Liver (tissue), 9 donors: Measurements from ENCODE around the gene TMPRSS6. TPM values are rescaled to one million over a fixed set of nuclear protein-coding genes. Genes with fewer than 3 reads are reported as not detected.

ENCODE experiments used
- DNase-seq: peaks from one replicate; pipeline ENCODE4 v3.0.0-alpha.2; 2017; ENCODE audit warnings: low spot score
- H3K27ac ChIP-seq, 2 donors: one replicate each; pipeline ENCODE4 v1.7.0; 2013; ENCODE audit warnings: inconsistent platforms in 2 of 2, low read length in 2 of 2, control low read depth in 1 of 2, low read depth in 1 of 2, mild to moderate bottlenecking in 1 of 2
- H3K27me3 ChIP-seq, 4 donors: one replicate each; pipeline versions ENCODE4 v1.6.1 to v1.7.0; 2013; ENCODE audit warnings: low read length in 3 of 4, inconsistent platforms in 1 of 4, mild to moderate bottlenecking in 1 of 4, moderate library complexity in 1 of 4; ENCODE audit not compliant: control insufficient read depth in 4 of 4, insufficient read depth in 4 of 4
- H3K36me3 ChIP-seq, 4 donors: one replicate each; pipeline versions ENCODE4 v1.6.1 to v1.7.0; 2013; ENCODE audit warnings: low read length in 3 of 4, mild to moderate bottlenecking in 3 of 4, low read depth in 1 of 4, moderate library complexity in 1 of 4; ENCODE audit not compliant: control insufficient read depth in 4 of 4, insufficient read depth in 3 of 4
- H3K4me1 ChIP-seq, 4 donors: one replicate each; pipeline versions ENCODE4 v1.6.1 to v1.7.0; 2013; ENCODE audit warnings: low read length in 3 of 4, mild to moderate bottlenecking in 3 of 4, moderate library complexity in 1 of 4; ENCODE audit not compliant: control insufficient read depth in 4 of 4, insufficient read depth in 4 of 4
- H3K4me3 ChIP-seq, 3 donors: one replicate each; pipeline versions ENCODE4 v1.6.1 to v1.7.0; 2013; ENCODE audit warnings: low read length in 3 of 3, control low read depth in 1 of 3, low read depth in 1 of 3, mild to moderate bottlenecking in 1 of 3
- H3K9ac ChIP-seq, 2 donors: one replicate each; pipeline ENCODE4 v1.7.0; 2013; ENCODE audit warnings: low read length in 2 of 2, mild to moderate bottlenecking in 2 of 2, moderate library complexity in 2 of 2, control low read depth in 1 of 2, low read depth in 1 of 2
- H3K9me3 ChIP-seq, 4 donors: one replicate each; pipeline versions ENCODE4 v1.6.1 to v1.7.0; 2013; ENCODE audit warnings: low read length in 3 of 4; ENCODE audit not compliant: control insufficient read depth in 4 of 4
- ATF3 ChIP-seq: IDR thresholded peaks from 2 replicates; pipeline ENCODE4 v1.6.1; 2016; ENCODE audit warnings: antibody characterized with exemption
- CTCF ChIP-seq: fragments of 150-350 bp; IDR thresholded peaks from 2 replicates; pipeline ENCODE4 v1.5.1; 2017; ENCODE audit warnings: improper control_type of control experiment, low read depth, low read length; ENCODE audit not compliant: missing input control
- EGR1 ChIP-seq, 2 donors: IDR thresholded peaks; 2 replicates each; pipeline ENCODE4 v1.6.1; 2016 to 2018; ENCODE audit warnings: antibody characterized with exemption in 2 of 2, low read depth in 2 of 2
- FOXA1 ChIP-seq: IDR thresholded peaks from 2 replicates; pipeline ENCODE4 v1.6.1; 2016; ENCODE audit warnings: antibody characterized with exemption
- FOXA2 ChIP-seq: IDR thresholded peaks from 2 replicates; pipeline ENCODE4 v1.6.1; 2016; ENCODE audit warnings: antibody characterized with exemption
- GABPA ChIP-seq, 2 donors: IDR thresholded peaks in 1 of 2; conservative IDR thresholded peaks in 1 of 2; 2 replicates each; pipeline ENCODE4 v1.6.1; 2016; ENCODE audit warnings: antibody characterized with exemption in 2 of 2, mild to moderate bottlenecking in 1 of 2, moderate library complexity in 1 of 2
- HNF4A ChIP-seq, 2 donors: conservative IDR thresholded peaks; 2 replicates each; pipeline ENCODE4 v1.6.1; 2016; ENCODE audit warnings: antibody characterized with exemption in 2 of 2, mild to moderate bottlenecking in 2 of 2
- HNF4G ChIP-seq: IDR thresholded peaks from 2 replicates; pipeline ENCODE4 v1.6.1; 2016; ENCODE audit warnings: antibody characterized with exemption
- JUND ChIP-seq, 2 donors: IDR thresholded peaks; 2 replicates each; pipeline ENCODE4 v1.6.1; 2016; ENCODE audit warnings: antibody characterized with exemption in 2 of 2
- MAX ChIP-seq: IDR thresholded peaks from 2 replicates; pipeline ENCODE4 v1.6.1; 2016; ENCODE audit warnings: antibody characterized with exemption
- NR2F2 ChIP-seq: IDR thresholded peaks from 2 replicates; pipeline ENCODE4 v1.6.1; 2016; ENCODE audit warnings: antibody characterized with exemption
- RAD21 ChIP-seq, 2 donors: IDR thresholded peaks; 2 replicates each; pipeline ENCODE4 v1.6.1; 2016; ENCODE audit warnings: antibody characterized with exemption in 2 of 2, mild to moderate bottlenecking in 2 of 2
- REST ChIP-seq: IDR thresholded peaks from 2 replicates; pipeline ENCODE4 v1.6.1; 2016; ENCODE audit warnings: antibody characterized with exemption, mild to moderate bottlenecking
- RXRA ChIP-seq, 2 donors: IDR thresholded peaks; 2 replicates each; pipeline ENCODE4 v1.6.1; 2017 to 2018; ENCODE audit warnings: antibody characterized with exemption in 2 of 2, mild to moderate bottlenecking in 1 of 2
- SP1 ChIP-seq: IDR thresholded peaks from 2 replicates; pipeline ENCODE4 v1.6.1; 2018; ENCODE audit warnings: antibody characterized with exemption, mild to moderate bottlenecking
- TAF1 ChIP-seq: conservative IDR thresholded peaks from 2 replicates; pipeline ENCODE4 v1.6.1; 2016; ENCODE audit warnings: antibody characterized with exemption, mild to moderate bottlenecking
- YY1 ChIP-seq: IDR thresholded peaks from 2 replicates; pipeline ENCODE4 v1.6.1; 2016; ENCODE audit warnings: antibody characterized with exemption, mild to moderate bottlenecking
- WGBS: extraction: QIAGEN DNeasy Blood & Tissue Kit; methylation state at CpG from one replicate; pipeline ENCODE4 v1.1.7; 2013; 5-methylcytosine and 5-hydroxymethylcytosine counted together
- polyA plus RNA-seq, 2 donors: library from polyadenylated mRNA; stranded (reverse) in 1 of 2; unstranded in 1 of 2; fragments of 200-250 nt in 1 of 2; fragments of >200 nt in 1 of 2; fragmentation: Nextera tagmentation in 1 of 2; extraction: Ambion mirVana in 1 of 2; gene quantifications; one replicate each; pipeline versions ENCODE4 v1.2.1 to v1.2.3, GENCODE V29; 2013 to 2015
- total RNA-seq, 2 donors: library from RNA; depleted of rRNA; stranded (reverse); fragments of >200 nt; gene quantifications; one replicate each; pipeline ENCODE4 v1.2.3, GENCODE V29; 2014
- TF ChIP-seq, protein P1 (sequence below): IDR thresholded peaks from 2 replicates; pipeline ENCODE4 v1.6.1; 2016; ENCODE audit warnings: antibody characterized with exemption
- donor health status: healthy.
- donor health status: healthy.
- donor health status: healthy.
- donor health status: healthy.
- donor health status: healthy.

Gene TMPRSS6
- total and polyA plus RNA-seq, 4 donors = 12.6 to 47.1 (median 39.9) TPM

DNA sequence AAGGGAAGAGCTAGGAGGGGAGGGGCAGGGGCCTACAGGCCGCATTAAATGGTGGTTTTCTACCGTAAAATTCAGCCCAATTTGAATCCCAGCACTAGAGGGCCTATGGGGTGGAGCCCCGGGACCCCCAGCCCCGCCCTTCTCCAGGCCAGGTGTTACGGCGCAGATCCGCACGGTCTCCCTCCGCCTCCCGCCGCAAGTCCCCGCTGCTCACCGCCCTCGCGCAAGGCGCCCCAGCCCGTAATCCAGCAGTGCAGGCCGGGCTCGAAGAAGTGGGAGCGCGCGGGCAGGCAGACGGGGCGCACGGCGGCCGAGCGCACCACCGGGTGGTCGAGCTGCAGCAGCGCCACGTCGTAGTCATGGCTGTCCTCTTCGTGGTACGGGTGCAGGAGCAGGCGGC is 40.7 kb downstream of the TMPRSS6 start:
- DNase-seq = no peak
- Histone ChIP-seq H3K27me3 (no peaks in the 10 kb centered on the region), H3K4me3 (no peak overlapping the region), H3K9ac (no peak overlapping the region), H3K4me1 (no peaks in the 10 kb centered on the region), H3K27ac (no peak overlapping the region), H3K36me3 (peaks cover 3 to 62% (median 26%) of the 10 kb centered on the region in 4 donors), H3K9me3 (no peaks in the 10 kb centered on the region)
- TF ChIP-seq, protein P1, sequence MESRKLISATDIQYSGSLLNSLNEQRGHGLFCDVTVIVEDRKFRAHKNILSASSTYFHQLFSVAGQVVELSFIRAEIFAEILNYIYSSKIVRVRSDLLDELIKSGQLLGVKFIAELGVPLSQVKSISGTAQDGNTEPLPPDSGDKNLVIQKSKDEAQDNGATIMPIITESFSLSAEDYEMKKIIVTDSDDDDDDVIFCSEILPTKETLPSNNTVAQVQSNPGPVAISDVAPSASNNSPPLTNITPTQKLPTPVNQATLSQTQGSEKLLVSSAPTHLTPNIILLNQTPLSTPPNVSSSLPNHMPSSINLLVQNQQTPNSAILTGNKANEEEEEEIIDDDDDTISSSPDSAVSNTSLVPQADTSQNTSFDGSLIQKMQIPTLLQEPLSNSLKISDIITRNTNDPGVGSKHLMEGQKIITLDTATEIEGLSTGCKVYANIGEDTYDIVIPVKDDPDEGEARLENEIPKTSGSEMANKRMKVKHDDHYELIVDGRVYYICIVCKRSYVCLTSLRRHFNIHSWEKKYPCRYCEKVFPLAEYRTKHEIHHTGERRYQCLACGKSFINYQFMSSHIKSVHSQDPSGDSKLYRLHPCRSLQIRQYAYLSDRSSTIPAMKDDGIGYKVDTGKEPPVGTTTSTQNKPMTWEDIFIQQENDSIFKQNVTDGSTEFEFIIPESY = no peak
- TF ChIP-seq CTCF (no peak), NR2F2 (no peak), YY1 (no peak), JUND (IDR thresholded peaks at IDR 0.05) (no peak), EGR1 (IDR thresholded peaks at IDR 0.05; ENCODE audit: low read depth in 2 of 2) (no peak), REST (no peak), SP1 (no peak), FOXA2 (no peak), FOXA1 (no peak), ATF3 (no peak), MAX (no peak), TAF1 (no peak), HNF4G (no peak), RAD21 (IDR thresholded peaks at IDR 0.05) (no peak), HNF4A (conservative IDR thresholded peaks at IDR 0.05) (no peak), RXRA (IDR thresholded peaks at IDR 0.05) (no peak), GABPA (IDR thresholded peaks at IDR 0.05 in 1 of 2, conservative IDR thresholded peaks at IDR 0.05 in 1 of 2) (no peak)
- 48% methylated on average over 36 of the region's 36 CpGs for WGBS
